K562 (cell line): ENCODE measurements around the gene ADGRD1. TPM values are rescaled to one million over a fixed set of nuclear protein-coding genes. Genes with fewer than 3 reads are reported as not detected.

Source experiments
- ATAC-seq: fragments of 200-7000 bp; cut with Tn5 transposase; 3 replicates; pipeline ENCODE4 v1.9.1; 2020; ENCODE audit warnings: moderate library complexity
- BruUV-seq: library from RNA; stranded (reverse); fragments of 400-500 nt; replicated peaks from 2 replicates; lab custom pipeline; 2021; lab: Mats Ljungman, UMichigan
- CTCF ChIA-PET: fragments of 300-600 bp; formaldehyde crosslinking; extraction: SDS; loops from one replicate; lab custom pipeline; 2021; ENCODE audit warnings: low intra/inter-chr PET ratio; lab: Yijun Ruan, JAX
- POLR2A ChIA-PET: fragments of 300-600, 350-650 bp; sonication (Branson Sonifier 250); formaldehyde crosslinking; extraction: SDS; loops from one replicate; lab custom pipeline; 2021; ENCODE audit warnings: antibody characterized with exemption, inconsistent platforms; lab: Yijun Ruan, JAX
- DNase-seq, 4 experiments: peaks; one replicate each; pipeline versions ENCODE4 v3.0.0 to v3.0.0-alpha.2; 2011 to 2018; ENCODE audit warnings: low spot score in 3 of 4, mixed read lengths in 3 of 4; ENCODE audit errors: extremely low read depth in 1 of 4
- FAIRE-seq: peaks from 2 replicates; lab custom pipeline; 2011; peaks lifted over from hg19 to GRCh38; lab: Jason Lieb, UNC
- H2AFZ ChIP-seq: 2 replicates; pipeline ENCODE4 v1.6.0; 2011; ENCODE audit warnings: low read depth, low read length, control low read depth, inconsistent platforms
- H3K27ac ChIP-seq: fragments of 200-600 bp; 3 replicates; pipeline ENCODE4 v1.8.0; 2011; ENCODE audit warnings: low read depth, mild to moderate bottlenecking, control low read depth, inconsistent platforms, low read length, moderate library complexity, mixed read lengths; ENCODE audit errors: extremely low read depth
- H3K27me3 ChIP-seq, 2 experiments: fragments of 300-600 bp in 1 of 2; 2 replicates in 1 of 2; 3 replicates in 1 of 2; pipeline versions ENCODE4 v1.6.0 to v1.8.0; 2011; ENCODE audit warnings: inconsistent platforms in 2 of 2, low read length in 2 of 2, mild to moderate bottlenecking in 1 of 2, mixed read lengths in 1 of 2, moderate library complexity in 1 of 2; ENCODE audit not compliant: control insufficient read depth in 2 of 2, insufficient read depth in 2 of 2
- H3K36me3 ChIP-seq: fragments of 300-600 bp; 3 replicates; pipeline ENCODE4 v1.8.0; 2011; ENCODE audit warnings: mild to moderate bottlenecking, low read length, inconsistent platforms; ENCODE audit not compliant: control insufficient read depth, insufficient read depth
- H3K4me1 ChIP-seq, 2 experiments: fragments of 200-600 bp in 1 of 2; replicated peaks in 1 of 2; 2 replicates in 1 of 2; 3 replicates in 1 of 2; pipeline versions ENCODE4 v1.5.1 to v1.8.0; 2011; ENCODE audit warnings: inconsistent platforms in 2 of 2, low read length in 2 of 2, mild to moderate bottlenecking in 1 of 2, mixed read lengths in 1 of 2, moderate library complexity in 1 of 2; ENCODE audit not compliant: control insufficient read depth in 2 of 2, insufficient read depth in 2 of 2
- H3K4me2 ChIP-seq: 2 replicates; pipeline ENCODE4 v1.6.1; 2011; ENCODE audit warnings: low read length, control low read depth, inconsistent platforms, mixed read lengths; ENCODE audit not compliant: insufficient read depth
- H3K4me3 ChIP-seq: fragments of 200-600 bp; sonication (generic), shearing (Covaris generic); 2 replicates; pipeline ENCODE4 v1.5.1; 2016; ENCODE audit warnings: control low read depth, inconsistent platforms
- H3K79me2 ChIP-seq: fragments of 200-600 bp; 3 replicates; pipeline ENCODE4 v1.8.0; 2011; ENCODE audit warnings: low read length, inconsistent platforms; ENCODE audit not compliant: control insufficient read depth, insufficient read depth
- H3K9ac ChIP-seq, 2 experiments: 2 replicates each; pipeline versions ENCODE4 v1.6.0 to v1.6.1; 2011; ENCODE audit warnings: low read depth in 2 of 2, low read length in 2 of 2, control low read depth in 1 of 2, inconsistent platforms in 1 of 2, mild to moderate bottlenecking in 1 of 2, mixed read lengths in 1 of 2; ENCODE audit not compliant: insufficient read depth in 1 of 2
- H3K9me1 ChIP-seq: one replicate; pipeline ENCODE4 v1.6.0; 2011; ENCODE audit warnings: inconsistent platforms, mild to moderate bottlenecking, low read length, moderate library complexity; ENCODE audit not compliant: control insufficient read depth, insufficient read depth
- H3K9me3 ChIP-seq: replicated peaks from 2 replicates; pipeline ENCODE4 v1.5.1; 2011; ENCODE audit warnings: low read depth, low read length, inconsistent platforms; ENCODE audit not compliant: control insufficient read depth, insufficient read depth
- H4K20me1 ChIP-seq: replicated peaks from 2 replicates; pipeline ENCODE4 v1.6.1; 2011; ENCODE audit warnings: low read length, inconsistent platforms, mixed read lengths; ENCODE audit not compliant: control insufficient read depth, insufficient read depth
- CREM ChIP-seq: IDR thresholded peaks from 2 replicates; pipeline ENCODE4 v1.6.1; 2014; ENCODE audit warnings: antibody characterized with exemption, low read depth
- E2F5 ChIP-seq: sonication (generic); formaldehyde crosslinking; IDR thresholded peaks from 2 replicates; pipeline ENCODE4 v1.8.0; 2022; ENCODE audit warnings: mild to moderate bottlenecking, missing genetic modification reagents
- KAT7 ChIP-seq: sonication (generic); formaldehyde crosslinking; IDR thresholded peaks from 2 replicates; pipeline ENCODE4 v1.8.0; 2022; ENCODE audit warnings: missing genetic modification reagents, mild to moderate bottlenecking, borderline replicate concordance
- PYGO2 ChIP-seq: fragments of 450-650 bp; IDR thresholded peaks from 2 replicates; pipeline ENCODE4 v1.6.1; 2016; ENCODE audit warnings: mild to moderate bottlenecking, missing genetic modification characterization, moderate library complexity, missing compliant biosample characterization
- TAL1 ChIP-seq: fragments of 450-650 bp; IDR thresholded peaks from 2 replicates; pipeline ENCODE4 v1.6.1; 2016; ENCODE audit warnings: mild to moderate bottlenecking
- TRIM25 ChIP-seq: fragments of 450-650 bp; IDR thresholded peaks from 2 replicates; pipeline ENCODE4 v1.7.0; 2016; ENCODE audit warnings: borderline replicate concordance
- USF1 ChIP-seq: sonication (generic); formaldehyde crosslinking; IDR thresholded peaks from 2 replicates; pipeline ENCODE4 v1.9.0; 2022; ENCODE audit warnings: mild to moderate bottlenecking, missing genetic modification reagents
- ZNF134 ChIP-seq: fragments of 250-450 bp; sonication (Bioruptor Pico); conservative IDR thresholded peaks from 2 replicates; pipeline ENCODE4 v1.4.0; 2020
- ZNF146 ChIP-seq: IDR thresholded peaks from one replicate; pipeline ENCODE4 v1.6.1; 2018; ENCODE audit warnings: missing compliant biosample characterization; ENCODE audit not compliant: unreplicated experiment
- ZNF431 ChIP-seq: sonication (generic); formaldehyde crosslinking; IDR thresholded peaks from 2 replicates; pipeline ENCODE4 v1.8.0; 2022; ENCODE audit warnings: mild to moderate bottlenecking, missing genetic modification reagents
- ZNF696 ChIP-seq: fragments of 250-450 bp; sonication (Bioruptor Pico); conservative IDR thresholded peaks from 2 replicates; pipeline ENCODE4 v1.4.0; 2020; ENCODE audit warnings: mild to moderate bottlenecking, moderate library complexity
- WGBS: fragments of 100-300 bp; shearing (Covaris generic); methylation state at CpG from one replicate; pipeline ENCODE4 v1.1.6; 2016; ENCODE audit warnings: low coverage, mixed read lengths; ENCODE audit not compliant: insufficient coverage; ENCODE audit errors: missing lambda C conversion rate; 5-methylcytosine and 5-hydroxymethylcytosine counted together
- in situ Hi-C: fragments of 300-500 bp; cut with MboI; formaldehyde crosslinking; loops from 4 replicates; pipeline ENCODE4 v1.15.0; 2018; ENCODE audit warnings: inconsistent platforms, mixed read lengths
- intact Hi-C: fragments of 100-400 bp; cut with micrococcal nuclease; formaldehyde crosslinking; loops from 2 replicates; pipeline ENCODE4 v1.14.2; 2022
- polyA plus RNA-seq, 8 experiments: library from polyadenylated mRNA; depleted of rRNA in 4 of 8; stranded (reverse) in 5 of 8; unstranded in 3 of 8; fragments of >200 nt; fragmentation: Nextera tagmentation in 2 of 8; fragmentation: Illumina TruSeq in 1 of 8; extraction: Ambion mirVana in 2 of 8; extraction: Trizol in 1 of 8; gene quantifications; 2 replicates each; pipeline versions ENCODE4 v1.2.1 to v1.2.3, GENCODE V29; 2011 to 2014; ENCODE audit warnings: inconsistent platforms in 1 of 8, missing spikeins in 1 of 8
- total RNA-seq, 7 experiments: library from RNA; depleted of rRNA in 6 of 7; stranded (reverse); fragments of >200 nt in 6 of 7; fragmentation: Illumina TruSeq in 2 of 7; extraction: Trizol in 2 of 7; gene quantifications; 2 replicates each; pipeline versions ENCODE4 v1.2.1 to v1.2.3, GENCODE V29; 2011 to 2021; ENCODE audit warnings: low replicate concordance in 1 of 7

The ADGRD1 gene
- total and polyA plus RNA-seq, 9 of the 15 experiments (the other 6 are each of a cell fraction or from before 2014, with no cell fraction given), result 1.7 to 11.7 (median 3.3) TPM

GRCh38 chr12:130975116-130975515 is 21.4 kb downstream of the ADGRD1 start:
- peaks cover 22 to 55% of the 10 kb centered on the region in 2 experiments for H3K27me3 ChIP-seq
- peaks cover 6 to 19% of the 10 kb centered on the region in 2 experiments; a peak in 4 of 5 replicates for H3K4me1 ChIP-seq
- in situ Hi-C loops, result no loop called here
- H3K9ac ChIP-seq, result no peak overlapping the region
- intact Hi-C loops, result no loop called here
- H2AFZ ChIP-seq, result no peak overlapping the region
- H3K79me2 ChIP-seq, result no peaks in the 10 kb centered on the region
- H3K27ac ChIP-seq, result no peak overlapping the region; the same call in 2 of the 3 replicates
- no peak for TF ChIP-seq ZNF146 (CRISPR knock-in tag)
- no peak for TF ChIP-seq PYGO2 (tag)
- TF ChIP-seq E2F5 (CRISPR knock-in tag), result no peak
- no peak for TF ChIP-seq USF1
- TF ChIP-seq CREM, result no peak
- no peak for TF ChIP-seq ZNF431 (CRISPR knock-in tag)
- no peak for TF ChIP-seq KAT7 (CRISPR knock-in tag)
- TF ChIP-seq TAL1, result no peak
- TF ChIP-seq ZNF696 (CRISPR knock-in tag), result no peak
- no peak for TF ChIP-seq TRIM25
- no peak for TF ChIP-seq ZNF134
- no peaks in the 10 kb centered on the region for H3K36me3 ChIP-seq
- H3K4me2 ChIP-seq, result no peak overlapping the region
- ATAC-seq, result no peak
- ChIA-PET POLR2A (interaction anchor here (0.6 to 1.2 kb wide), 3 partner anchors 17 to 43 kb away, joined by 3 to 4 read pairs (median 4); no protein-coding TSS in a partner anchor), CTCF (no interaction called here)
- FAIRE-seq, result no peak
- 20% methylated on average over 7 of the region's 7 CpGs for WGBS
- H3K9me1 ChIP-seq, result no peaks in the 10 kb centered on the region
- no peaks in the 10 kb centered on the region for H3K9me3 ChIP-seq
- H4K20me1 ChIP-seq, result no peaks in the 10 kb centered on the region
- BruUV-seq, result no TSS peak
- H3K4me3 ChIP-seq, result no peak overlapping the region
- DNase-seq, result no peak
